Muscle layer of colon (tissue), 2 donors: ENCODE results near the gene NAA38.

ENCODE experiments used
- H3K27ac ChIP-seq: one replicate; pipeline ENCODE4 v1.7.0; 2013; ENCODE audit warnings: low read depth, mild to moderate bottlenecking, low read length, moderate library complexity
- H3K27me3 ChIP-seq, 2 donors: one replicate each; pipeline ENCODE4 v1.7.0; 2013; ENCODE audit warnings: low read length in 2 of 2, mild to moderate bottlenecking in 2 of 2; ENCODE audit not compliant: insufficient read depth in 2 of 2, control insufficient read depth in 1 of 2
- H3K36me3 ChIP-seq: one replicate; pipeline ENCODE4 v1.7.0; 2013; ENCODE audit warnings: mild to moderate bottlenecking, low read length; ENCODE audit not compliant: insufficient read depth
- H3K4me1 ChIP-seq: one replicate; pipeline ENCODE4 v1.7.0; 2013; ENCODE audit warnings: mild to moderate bottlenecking, low read length; ENCODE audit not compliant: insufficient read depth
- H3K4me3 ChIP-seq, 2 donors: one replicate each; pipeline ENCODE4 v1.7.0; 2013; ENCODE audit warnings: low read length in 2 of 2, low read depth in 1 of 2, mild to moderate bottlenecking in 1 of 2, moderate library complexity in 1 of 2
- H3K9ac ChIP-seq: one replicate; pipeline ENCODE4 v1.7.0; 2013; ENCODE audit warnings: low read length
- H3K9me3 ChIP-seq: one replicate; pipeline ENCODE4 v1.7.0; 2013; ENCODE audit warnings: mild to moderate bottlenecking, low read length
- donor health status: abdominal sarcoma.
- donor health status: Adenocarcinoma of cecum.

Gene NAA38

DNA sequence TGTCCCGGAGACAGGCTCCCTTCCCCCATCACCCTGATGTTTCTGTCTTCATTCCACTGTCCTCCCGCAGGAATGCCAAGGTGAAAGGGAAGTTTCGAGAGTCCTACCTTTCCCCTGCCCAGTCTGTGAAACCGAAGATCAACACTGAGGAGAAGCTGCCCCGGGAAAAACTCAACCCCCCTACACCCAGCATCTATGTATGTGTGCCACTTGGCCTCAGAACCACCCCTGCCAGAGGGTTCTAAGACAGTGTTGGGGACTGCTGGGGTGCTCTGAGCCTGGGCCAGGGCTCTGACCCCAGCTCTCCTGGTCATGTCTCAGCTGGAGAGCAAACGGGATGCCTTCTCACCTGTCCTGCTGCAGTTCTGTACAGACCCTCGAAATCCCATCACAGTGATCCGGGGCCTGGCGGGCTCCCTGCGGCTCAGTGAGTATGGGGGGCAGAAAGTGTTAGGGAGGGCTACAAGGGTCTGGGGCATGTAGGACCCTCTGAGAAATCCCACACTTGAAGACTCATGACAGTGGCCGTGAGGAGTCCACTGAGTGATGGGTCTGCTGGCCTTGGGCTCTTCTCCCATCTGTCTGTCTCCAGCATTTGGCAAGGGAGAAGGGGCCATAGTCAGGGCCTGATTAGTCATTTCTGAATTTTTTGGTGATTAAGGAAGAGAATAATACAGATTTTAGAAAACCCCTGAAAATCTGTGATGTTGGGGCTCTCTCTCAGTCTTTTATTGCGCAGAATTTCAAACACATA is 7.4 kb downstream of the NAA38 start:
- H3K36me3 ChIP-seq = peaks cover 50% of the 10 kb centered on the region
- H3K4me1 ChIP-seq = peaks cover 17% of the 10 kb centered on the region
- H3K9me3 ChIP-seq = no peaks in the 10 kb centered on the region
- H3K27ac ChIP-seq = no peak overlapping the region
- H3K27me3 ChIP-seq = no peaks in the 10 kb centered on the region
- no peak overlapping the region for H3K4me3 ChIP-seq
- no peak overlapping the region for H3K9ac ChIP-seq

DNA sequence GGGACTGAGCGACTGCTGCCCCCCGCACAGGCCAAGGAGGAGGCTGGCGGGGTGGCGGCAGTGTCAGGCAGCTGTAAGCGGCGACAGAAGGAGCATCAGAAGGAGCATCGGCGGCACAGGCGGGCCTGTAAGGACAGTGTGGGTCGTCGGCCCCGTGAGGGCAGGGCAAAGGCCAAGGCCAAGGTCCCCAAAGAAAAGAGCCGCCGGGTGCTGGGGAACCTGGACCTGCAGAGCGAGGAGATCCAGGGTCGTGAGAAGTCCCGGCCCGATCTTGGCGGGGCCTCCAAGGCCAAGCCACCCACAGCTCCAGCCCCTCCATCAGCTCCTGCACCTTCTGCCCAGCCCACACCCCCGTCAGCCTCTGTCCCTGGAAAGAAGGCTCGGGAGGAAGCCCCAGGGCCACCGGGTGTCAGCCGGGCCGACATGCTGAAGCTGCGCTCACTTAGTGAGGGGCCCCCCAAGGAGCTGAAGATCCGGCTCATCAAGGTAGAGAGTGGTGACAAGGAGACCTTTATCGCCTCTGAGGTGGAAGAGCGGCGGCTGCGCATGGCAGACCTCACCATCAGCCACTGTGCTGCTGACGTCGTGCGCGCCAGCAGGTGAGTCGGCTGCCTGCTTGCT is 8.1 kb downstream of the NAA38 start:
- Histone ChIP-seq H3K36me3 (peaks cover 50% of the 10 kb centered on the region), H3K4me3 (no peak overlapping the region), H3K9me3 (no peaks in the 10 kb centered on the region), H3K27ac (no peak overlapping the region), H3K9ac (no peak overlapping the region), H3K4me1 (peaks cover 19% of the 10 kb centered on the region), H3K27me3 (no peaks in the 10 kb centered on the region)

DNA sequence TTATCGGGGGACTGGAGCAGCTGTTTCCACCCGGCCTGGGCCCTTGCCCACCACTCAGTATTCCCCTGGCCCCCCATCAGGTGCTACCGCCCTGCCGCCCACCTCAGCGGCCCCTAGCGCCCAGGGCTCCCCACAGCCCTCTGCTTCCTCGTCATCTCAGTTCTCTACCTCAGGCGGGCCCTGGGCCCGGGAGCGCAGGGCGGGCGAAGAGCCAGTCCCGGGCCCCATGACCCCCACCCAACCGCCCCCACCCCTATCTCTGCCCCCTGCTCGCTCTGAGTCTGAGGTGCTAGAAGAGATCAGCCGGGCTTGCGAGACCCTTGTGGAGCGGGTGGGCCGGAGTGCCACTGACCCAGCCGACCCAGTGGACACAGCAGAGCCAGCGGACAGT is 8.6 kb downstream of the NAA38 start:
- Histone ChIP-seq H3K4me3 (no peak overlapping the region), H3K9ac (no peak overlapping the region), H3K27ac (no peak overlapping the region), H3K9me3 (no peaks in the 10 kb centered on the region), H3K36me3 (peaks cover 50% of the 10 kb centered on the region), H3K4me1 (peaks cover 19% of the 10 kb centered on the region), H3K27me3 (no peaks in the 10 kb centered on the region)

DNA sequence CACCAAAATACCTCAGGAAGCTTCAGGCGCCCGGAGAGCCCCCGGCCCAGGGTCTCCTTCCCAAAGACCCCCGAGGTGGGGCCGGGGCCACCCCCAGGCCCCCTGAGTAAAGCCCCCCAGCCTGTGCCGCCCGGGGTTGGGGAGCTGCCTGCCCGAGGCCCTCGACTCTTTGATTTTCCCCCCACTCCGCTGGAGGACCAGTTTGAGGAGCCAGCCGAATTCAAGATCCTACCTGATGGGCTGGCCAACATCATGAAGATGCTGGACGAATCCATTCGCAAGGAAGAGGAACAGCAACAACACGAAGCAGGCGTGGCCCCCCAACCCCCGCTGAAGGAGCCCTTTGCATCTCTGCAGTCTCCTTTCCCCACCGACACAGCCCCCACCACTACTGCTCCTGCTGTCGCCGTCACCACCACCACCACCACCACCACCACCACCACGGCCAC is 9.2 kb downstream of the NAA38 start:
- no peaks in the 10 kb centered on the region for H3K9me3 ChIP-seq
- no peak overlapping the region for H3K27ac ChIP-seq
- peaks cover 49% of the 10 kb centered on the region for H3K36me3 ChIP-seq
- no peak overlapping the region for H3K4me3 ChIP-seq
- no peak overlapping the region for H3K9ac ChIP-seq
- no peaks in the 10 kb centered on the region for H3K27me3 ChIP-seq
- H3K4me1 ChIP-seq = peaks cover 22% of the 10 kb centered on the region

DNA sequence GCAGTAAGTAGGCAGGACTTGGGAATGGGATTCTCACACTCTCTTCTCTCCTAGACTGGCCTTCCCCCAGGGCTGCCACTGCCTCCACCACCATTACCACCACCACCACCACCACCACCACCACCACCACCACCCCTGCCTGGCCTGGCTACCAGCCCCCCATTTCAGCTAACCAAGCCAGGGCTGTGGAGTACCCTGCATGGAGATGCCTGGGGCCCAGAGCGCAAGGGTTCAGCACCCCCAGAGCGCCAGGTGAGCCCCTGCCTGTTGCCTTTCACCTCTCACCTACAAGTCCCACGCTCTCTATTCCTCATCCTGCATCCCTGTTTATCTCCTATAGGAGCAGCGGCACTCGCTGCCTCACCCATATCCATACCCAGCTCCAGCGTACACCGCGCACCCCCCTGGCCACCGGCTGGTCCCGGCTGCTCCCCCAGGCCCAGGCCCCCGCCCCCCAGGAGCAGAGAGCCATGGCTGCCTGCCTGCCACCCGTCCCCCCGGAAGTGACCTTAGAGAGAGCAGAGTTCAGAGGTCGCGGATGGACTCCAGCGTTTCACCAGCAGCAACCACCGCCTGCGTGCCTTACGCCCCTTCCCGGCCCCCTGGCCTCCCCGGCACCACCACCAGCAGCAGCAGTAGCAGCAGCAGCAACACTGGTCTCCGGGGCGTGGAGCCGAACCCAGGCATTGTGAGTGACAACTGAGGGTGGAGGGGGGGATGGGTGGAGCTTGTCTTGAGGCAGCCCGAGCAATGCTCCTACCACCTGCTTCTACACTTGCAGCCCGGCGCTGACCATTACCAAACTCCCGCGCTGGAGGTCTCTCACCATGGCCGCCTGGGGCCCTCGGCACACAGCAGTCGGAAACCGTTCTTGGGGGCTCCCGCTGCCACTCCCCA is 10.3 kb downstream of the NAA38 start:
- Histone ChIP-seq H3K36me3 (peaks cover 38% of the 10 kb centered on the region), H3K27ac (no peak overlapping the region), H3K4me1 (peaks cover 23% of the 10 kb centered on the region), H3K9me3 (no peaks in the 10 kb centered on the region), H3K4me3 (no peak overlapping the region), H3K9ac (no peak overlapping the region), H3K27me3 (no peaks in the 10 kb centered on the region)

DNA sequence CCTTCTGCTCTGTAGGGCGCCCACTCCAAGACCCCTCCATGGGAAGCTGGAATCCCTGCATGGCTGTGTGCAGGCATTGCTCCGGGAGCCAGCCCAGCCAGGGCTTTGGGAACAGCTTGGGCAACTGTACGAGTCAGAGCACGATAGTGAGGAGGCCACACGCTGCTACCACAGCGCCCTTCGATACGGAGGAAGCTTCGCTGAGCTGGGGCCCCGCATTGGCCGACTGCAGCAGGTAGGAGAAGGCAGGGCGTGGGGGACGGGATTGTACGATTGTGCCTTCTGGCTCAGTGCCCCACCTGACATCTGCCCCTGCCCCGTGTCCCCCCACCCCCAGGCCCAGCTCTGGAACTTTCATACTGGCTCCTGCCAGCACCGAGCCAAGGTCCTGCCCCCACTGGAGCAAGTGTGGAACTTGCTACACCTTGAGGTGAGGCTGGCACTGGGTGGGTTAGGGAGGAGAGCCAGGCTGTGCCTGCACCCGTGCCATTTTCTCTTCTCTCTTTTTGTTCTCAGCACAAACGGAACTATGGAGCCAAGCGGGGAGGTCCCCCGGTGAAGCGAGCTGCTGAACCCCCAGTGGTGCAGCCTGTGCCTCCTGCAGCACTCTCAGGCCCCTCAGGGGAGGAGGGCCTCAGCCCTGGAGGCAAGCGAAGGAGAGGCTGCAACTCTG is 11.2 kb downstream of the NAA38 start:
- Histone ChIP-seq H3K9ac (no peak overlapping the region), H3K36me3 (peaks cover 33% of the 10 kb centered on the region), H3K27me3 (no peaks in the 10 kb centered on the region), H3K4me3 (no peak overlapping the region), H3K9me3 (no peaks in the 10 kb centered on the region), H3K4me1 (peaks cover 19% of the 10 kb centered on the region), H3K27ac (no peak overlapping the region)

DNA sequence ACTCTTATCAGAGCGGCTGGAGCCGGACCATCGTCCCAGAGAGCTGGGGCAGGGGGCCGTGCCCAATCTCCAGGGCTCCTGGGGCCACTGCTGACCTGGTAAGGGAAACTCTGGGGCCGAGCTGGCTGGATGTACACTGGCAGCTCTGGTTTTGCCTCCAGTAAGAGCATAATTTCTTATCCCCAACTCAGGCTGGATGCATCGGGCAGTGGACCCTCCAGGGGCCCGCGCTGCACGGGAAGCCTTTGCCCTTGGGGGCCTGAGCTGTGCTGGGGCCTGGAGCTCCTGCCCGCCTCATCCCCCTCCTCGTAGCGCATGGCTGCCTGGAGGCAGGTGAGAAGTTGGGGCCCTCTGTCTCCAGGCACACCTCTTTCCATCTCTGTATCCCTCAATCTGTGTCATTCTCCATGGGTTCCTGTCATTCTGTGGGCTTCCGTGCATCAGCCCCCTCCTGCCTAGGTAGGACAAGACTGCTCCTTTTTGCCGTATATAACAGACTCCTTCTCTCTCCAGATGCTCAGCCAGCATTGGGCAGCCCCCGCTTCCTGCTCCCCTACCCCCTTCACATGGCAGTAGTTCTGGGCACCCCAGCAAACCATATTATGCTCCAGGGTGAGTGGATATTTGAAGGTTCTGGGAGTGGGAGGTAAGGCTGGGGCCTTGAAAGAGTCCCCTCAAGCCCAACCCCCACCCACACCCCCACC is 11.8 kb downstream of the NAA38 start:
- Histone ChIP-seq H3K36me3 (peaks cover 27% of the 10 kb centered on the region), H3K27ac (peak overlapping the region; percentile 97), H3K4me1 (peaks cover 25% of the 10 kb centered on the region), H3K4me3 (peak overlapping the region in 1 of 2 donors; percentile 91), H3K27me3 (no peaks in the 10 kb centered on the region), H3K9ac (peak overlapping the region; percentile 44), H3K9me3 (no peaks in the 10 kb centered on the region)

DNA sequence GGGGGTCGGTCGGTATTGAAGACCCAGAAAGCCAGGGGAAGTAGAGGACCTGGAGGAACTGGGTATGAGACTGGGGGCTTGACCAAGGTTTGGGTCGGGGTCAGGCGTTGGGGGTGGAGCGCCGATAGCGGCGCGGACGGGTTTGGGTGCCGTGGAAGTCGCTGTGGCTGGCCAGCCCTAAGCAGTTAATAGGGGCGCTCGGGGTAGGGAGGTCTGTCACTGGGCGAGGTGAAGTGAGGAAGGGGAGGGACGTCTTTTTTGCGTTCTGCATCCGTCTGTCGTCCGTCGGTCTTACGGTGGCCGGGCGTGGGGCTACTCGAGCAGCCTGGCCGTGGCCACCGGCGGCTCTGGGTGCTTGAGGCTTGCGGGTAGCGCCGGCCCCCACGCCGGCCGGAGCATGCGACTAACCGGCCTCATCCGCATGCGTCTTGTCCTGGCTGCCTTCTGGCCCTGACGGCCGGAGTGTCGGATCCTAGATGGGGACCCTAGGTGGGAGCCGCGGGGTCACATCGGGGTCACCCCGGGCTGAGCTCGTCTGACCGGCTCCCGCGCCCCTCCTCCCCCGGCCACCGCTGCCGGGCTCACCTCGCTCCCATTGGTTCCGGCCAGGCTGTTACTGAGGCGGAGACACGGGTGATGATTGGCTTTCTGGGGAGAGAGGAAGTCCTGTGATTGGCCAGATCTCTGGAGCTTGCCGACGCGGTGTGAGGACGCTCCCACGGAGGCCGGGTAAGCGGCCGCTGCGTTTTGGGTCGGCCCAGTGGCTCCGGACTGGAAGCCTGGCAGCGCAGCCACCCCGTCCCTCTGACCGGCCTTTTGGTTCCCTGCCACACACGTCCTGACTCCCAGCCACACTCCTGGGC is 12.8 kb downstream of the NAA38 start:
- Histone ChIP-seq H3K9me3 (no peaks in the 10 kb centered on the region), H3K27me3 (no peaks in the 10 kb centered on the region), H3K4me3 (peak overlapping the region; percentile 47 to 91), H3K4me1 (peaks cover 33% of the 10 kb centered on the region), H3K27ac (peak overlapping the region; percentile 97), H3K9ac (peak overlapping the region; percentile 89), H3K36me3 (peaks cover 25% of the 10 kb centered on the region)

DNA sequence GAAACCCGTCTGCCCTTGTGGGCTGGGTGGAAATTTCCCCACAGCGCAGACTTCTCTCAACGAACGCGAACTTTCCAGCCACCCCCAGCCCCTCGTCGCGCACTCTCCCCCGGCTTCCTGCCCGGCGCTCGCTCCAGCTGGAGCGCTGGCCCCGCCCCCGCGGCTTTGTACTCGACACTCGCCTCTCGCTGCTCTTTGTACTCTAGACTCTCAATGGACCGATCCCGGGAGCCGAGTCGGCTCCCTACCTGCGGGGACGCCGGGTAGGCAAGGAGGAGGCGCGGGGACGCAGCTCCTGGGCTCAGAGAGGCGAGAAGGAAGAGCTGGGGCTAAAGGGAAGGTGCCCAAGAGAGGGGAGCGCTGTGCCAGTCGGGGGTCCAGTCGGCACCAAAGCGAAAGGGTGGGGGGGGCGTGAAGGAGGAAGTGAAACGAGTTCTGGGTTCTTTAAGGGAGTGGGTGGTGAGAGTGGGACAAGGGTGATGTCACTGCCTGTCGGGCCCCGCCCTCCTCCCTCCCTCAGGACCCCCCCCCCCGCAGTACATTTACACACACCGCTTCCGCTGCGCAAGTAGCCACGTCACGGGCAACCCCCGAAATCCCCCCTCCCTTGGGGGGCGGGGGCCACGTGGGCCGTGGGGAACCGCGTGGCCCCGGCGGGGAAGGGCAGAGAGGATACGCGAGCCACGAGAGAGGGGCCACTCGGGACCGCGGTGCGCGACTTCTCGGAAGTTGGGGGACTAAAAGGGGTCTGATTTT is 13.6 kb downstream of the NAA38 start:
- Histone ChIP-seq H3K4me1 (peaks cover 41% of the 10 kb centered on the region), H3K9me3 (no peaks in the 10 kb centered on the region), H3K27me3 (no peaks in the 10 kb centered on the region), H3K9ac (peak overlapping the region; percentile 89), H3K36me3 (peaks cover 19% of the 10 kb centered on the region), H3K27ac (peak overlapping the region; percentile 97), H3K4me3 (peak overlapping the region; percentile 75 to 91)

DNA sequence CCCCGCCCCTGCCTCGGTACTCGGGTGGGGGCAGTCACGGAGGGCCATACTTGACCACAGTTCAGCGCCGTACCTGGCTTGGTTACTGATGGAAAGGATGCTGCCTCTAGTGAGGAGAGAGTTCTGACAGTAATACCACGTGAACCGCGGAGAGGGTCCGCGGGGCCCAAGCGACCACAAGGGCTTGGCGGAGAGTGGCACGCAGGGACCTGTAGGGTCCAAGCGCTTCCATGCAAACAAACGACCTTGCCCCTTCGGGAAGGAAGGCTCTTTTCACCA is 14.2 kb downstream of the NAA38 start:
- Histone ChIP-seq H3K9me3 (no peaks in the 10 kb centered on the region), H3K9ac (peak overlapping the region; percentile 89), H3K27ac (peak overlapping the region; percentile 97), H3K27me3 (no peaks in the 10 kb centered on the region), H3K4me1 (peaks cover 45% of the 10 kb centered on the region), H3K36me3 (peaks cover 19% of the 10 kb centered on the region), H3K4me3 (peak overlapping the region; percentile 75 to 91)
